Tibial nerve (tissue), 3 donors: ENCODE measurements around the gene C1QTNF9.

Experiments
- POLR2A ChIP-seq, 2 donors: fragments of 450-650 bp; IDR thresholded peaks; one replicate each; pipeline ENCODE4 v1.6.1; 2017; ENCODE audit warnings: antibody characterized with exemption in 2 of 2, mild to moderate bottlenecking in 2 of 2, moderate library complexity in 2 of 2
- TF ChIP-seq, protein P1 (sequence below), 5 experiments: fragments of 200-600 bp in 3 of 5; fragments of 450-650 bp in 2 of 5; sonication (generic) in 3 of 5; IDR thresholded peaks; one replicate each; pipeline ENCODE4 v1.5.1; 2016 to 2019; ENCODE audit warnings: antibody characterized with exemption in 5 of 5, mild to moderate bottlenecking in 3 of 5, moderate library complexity in 2 of 5

GRCh38 chr13:24269821-24270220, 39.6 kb upstream of the C1QTNF9 start:
- TF ChIP-seq, protein P1, sequence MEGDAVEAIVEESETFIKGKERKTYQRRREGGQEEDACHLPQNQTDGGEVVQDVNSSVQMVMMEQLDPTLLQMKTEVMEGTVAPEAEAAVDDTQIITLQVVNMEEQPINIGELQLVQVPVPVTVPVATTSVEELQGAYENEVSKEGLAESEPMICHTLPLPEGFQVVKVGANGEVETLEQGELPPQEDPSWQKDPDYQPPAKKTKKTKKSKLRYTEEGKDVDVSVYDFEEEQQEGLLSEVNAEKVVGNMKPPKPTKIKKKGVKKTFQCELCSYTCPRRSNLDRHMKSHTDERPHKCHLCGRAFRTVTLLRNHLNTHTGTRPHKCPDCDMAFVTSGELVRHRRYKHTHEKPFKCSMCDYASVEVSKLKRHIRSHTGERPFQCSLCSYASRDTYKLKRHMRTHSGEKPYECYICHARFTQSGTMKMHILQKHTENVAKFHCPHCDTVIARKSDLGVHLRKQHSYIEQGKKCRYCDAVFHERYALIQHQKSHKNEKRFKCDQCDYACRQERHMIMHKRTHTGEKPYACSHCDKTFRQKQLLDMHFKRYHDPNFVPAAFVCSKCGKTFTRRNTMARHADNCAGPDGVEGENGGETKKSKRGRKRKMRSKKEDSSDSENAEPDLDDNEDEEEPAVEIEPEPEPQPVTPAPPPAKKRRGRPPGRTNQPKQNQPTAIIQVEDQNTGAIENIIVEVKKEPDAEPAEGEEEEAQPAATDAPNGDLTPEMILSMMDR (IDR thresholded peaks at IDR 0.05), result no peak
- no peak for TF ChIP-seq POLR2A (IDR thresholded peaks at IDR 0.05)
